AG10803 (cell line): ENCODE data around the gene ARG2.
"Not testable (repeated sequence)": the region's sequence is repeated elsewhere in the genome, so short reads cannot be mapped to it uniquely, and the experiment has no call there.

Source experiments
- DNase-seq: peaks from one replicate; pipeline ENCODE4 v3.0.0; 2010; ENCODE audit warnings: low read depth
- H3K4me3 ChIP-seq: 2 replicates; pipeline ENCODE4 v1.5.1; 2011; ENCODE audit warnings: mild to moderate bottlenecking, low read length, control low read depth
- TF ChIP-seq, protein P1 (sequence below): conservative IDR thresholded peaks from 2 replicates; pipeline ENCODE4 v1.5.1; 2011; ENCODE audit warnings: mild to moderate bottlenecking, low read length, control low read depth, inconsistent platforms

The ARG2 gene

DNA sequence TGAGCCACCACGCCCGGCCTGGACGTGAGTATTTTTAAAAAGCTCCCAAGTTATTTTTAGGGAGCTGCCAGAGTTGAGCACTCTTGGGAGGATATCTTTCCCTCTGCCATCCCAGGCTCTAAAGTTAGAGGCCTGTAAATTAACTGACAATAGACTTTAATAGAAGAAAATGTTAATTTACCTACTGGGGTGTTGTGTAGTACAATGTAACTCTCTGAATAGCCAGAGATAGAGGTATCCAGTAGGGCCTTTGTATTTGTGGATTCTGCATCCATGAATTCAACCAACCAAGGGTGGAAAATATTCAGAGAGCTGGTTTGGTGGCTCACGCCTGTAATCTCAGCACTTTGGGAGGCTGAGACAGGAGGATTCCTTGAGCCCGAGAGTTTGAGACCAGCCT, 12.1 kb upstream of the ARG2 start:
- H3K4me3 ChIP-seq, result no peak overlapping the region
- TF ChIP-seq, protein P1, sequence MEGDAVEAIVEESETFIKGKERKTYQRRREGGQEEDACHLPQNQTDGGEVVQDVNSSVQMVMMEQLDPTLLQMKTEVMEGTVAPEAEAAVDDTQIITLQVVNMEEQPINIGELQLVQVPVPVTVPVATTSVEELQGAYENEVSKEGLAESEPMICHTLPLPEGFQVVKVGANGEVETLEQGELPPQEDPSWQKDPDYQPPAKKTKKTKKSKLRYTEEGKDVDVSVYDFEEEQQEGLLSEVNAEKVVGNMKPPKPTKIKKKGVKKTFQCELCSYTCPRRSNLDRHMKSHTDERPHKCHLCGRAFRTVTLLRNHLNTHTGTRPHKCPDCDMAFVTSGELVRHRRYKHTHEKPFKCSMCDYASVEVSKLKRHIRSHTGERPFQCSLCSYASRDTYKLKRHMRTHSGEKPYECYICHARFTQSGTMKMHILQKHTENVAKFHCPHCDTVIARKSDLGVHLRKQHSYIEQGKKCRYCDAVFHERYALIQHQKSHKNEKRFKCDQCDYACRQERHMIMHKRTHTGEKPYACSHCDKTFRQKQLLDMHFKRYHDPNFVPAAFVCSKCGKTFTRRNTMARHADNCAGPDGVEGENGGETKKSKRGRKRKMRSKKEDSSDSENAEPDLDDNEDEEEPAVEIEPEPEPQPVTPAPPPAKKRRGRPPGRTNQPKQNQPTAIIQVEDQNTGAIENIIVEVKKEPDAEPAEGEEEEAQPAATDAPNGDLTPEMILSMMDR, result no peak
- no peak for DNase-seq

DNA sequence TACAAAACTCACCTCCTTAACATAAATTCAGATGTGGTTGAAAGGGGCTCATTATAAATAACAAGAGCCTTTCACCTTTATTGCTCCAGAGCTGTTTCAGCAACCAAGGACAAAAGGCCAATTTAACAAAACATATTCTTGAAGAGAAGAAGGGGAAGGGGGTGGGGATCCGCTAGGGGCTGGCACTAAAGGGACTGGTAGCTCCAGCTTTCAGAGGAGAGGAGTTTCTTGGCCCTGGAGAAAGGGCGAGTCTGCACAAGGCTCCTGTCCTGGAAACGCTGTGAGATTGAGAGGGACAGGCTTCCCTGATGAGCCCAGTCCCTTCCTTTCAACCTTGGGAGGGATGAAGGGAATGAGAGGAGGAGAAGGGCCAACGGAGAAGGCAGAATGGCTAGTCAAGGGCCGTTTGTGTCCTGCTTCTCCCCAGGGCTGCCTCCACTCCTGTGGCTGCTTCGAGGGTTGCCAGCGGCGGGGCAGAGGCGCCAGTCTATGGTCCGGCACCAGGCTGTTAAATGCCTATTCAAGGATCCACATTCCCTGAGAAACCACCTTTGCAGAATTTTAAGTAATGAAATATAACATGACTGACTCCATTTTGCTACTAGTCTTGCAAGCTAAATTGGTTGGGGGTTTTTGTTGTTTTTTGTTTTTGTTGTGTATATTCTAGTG, 9.9 kb upstream of the ARG2 start:
- no peak overlapping the region for H3K4me3 ChIP-seq
- DNase-seq, result no peak
- TF ChIP-seq, protein P1, result no peak

GRCh38 chr14:67610491-67610890, 9.2 kb upstream of the ARG2 start:
- no peak overlapping the region for H3K4me3 ChIP-seq
- no peak for DNase-seq
- TF ChIP-seq, protein P1, result no peak

- TF ChIP-seq, protein P1, result peak; percentile 83
- DNase-seq, result peak; percentile 86
- no peak overlapping the region for H3K4me3 ChIP-seq
Observed at GRCh38 chr14:67618617-67619063, 1.1 kb upstream of the ARG2 start.

DNA sequence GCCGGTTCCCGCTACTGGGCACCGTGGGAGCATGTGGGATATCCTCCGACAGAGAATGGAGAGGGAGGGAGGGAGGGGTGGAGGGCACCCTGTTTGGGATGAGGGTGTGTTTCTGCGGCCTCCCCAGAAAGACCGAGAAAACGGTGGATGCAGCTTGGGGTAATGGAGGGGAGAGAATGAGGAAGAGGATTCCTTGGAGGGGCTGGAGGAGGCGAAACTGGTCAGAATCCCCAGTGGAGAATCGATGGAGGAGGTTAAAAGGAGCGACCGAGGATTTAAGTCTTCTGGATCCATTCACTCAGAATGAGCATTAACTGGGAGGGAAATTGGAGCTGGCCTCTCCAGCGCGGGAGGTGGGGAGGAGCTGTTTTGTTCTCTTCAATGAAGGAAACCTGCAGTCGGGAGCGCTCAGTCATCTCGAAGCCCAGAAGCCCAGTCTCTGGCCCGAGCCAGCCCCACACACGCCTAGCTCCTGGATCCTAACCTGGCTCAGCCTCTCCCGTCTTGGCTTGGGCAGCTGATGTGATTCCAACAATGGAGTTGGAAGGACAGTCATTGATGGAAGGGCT, 581 bp downstream of the ARG2 start:
- TF ChIP-seq, protein P1, result no peak
- DNase-seq, result no peak

DNA sequence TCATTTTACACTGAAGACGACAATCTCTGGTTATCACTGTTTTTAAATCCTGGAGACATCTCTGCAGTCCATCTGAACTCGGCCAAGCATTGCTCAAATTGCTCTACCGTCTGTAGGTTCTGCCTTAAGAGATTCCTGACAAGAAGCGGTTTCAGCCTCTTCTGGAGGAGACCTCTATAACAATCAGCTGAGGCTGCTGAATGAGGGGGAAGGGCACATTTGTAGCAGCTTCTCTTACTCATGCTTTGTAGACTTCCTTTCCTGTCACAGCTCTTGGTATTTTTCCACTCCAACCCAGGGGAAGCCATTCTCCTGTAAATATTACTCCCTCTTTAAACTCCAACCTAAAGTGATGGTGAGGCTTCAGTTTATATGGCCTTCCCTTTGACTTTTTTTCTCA, 3.0 kb downstream of the ARG2 start:
- peak; percentile 71 for DNase-seq
- no peak overlapping the region for H3K4me3 ChIP-seq
- TF ChIP-seq, protein P1, result no peak

More for the DNA sequence above, 581 bp downstream of the ARG2 start:
- H3K4me3 ChIP-seq, result peak overlapping the region; percentile 72

GRCh38 chr14:67623114-67623513, 3.4 kb downstream of the ARG2 start:
- DNase-seq, result peak; percentile 28
- TF ChIP-seq, protein P1, result no peak
- no peak overlapping the region for H3K4me3 ChIP-seq

DNA sequence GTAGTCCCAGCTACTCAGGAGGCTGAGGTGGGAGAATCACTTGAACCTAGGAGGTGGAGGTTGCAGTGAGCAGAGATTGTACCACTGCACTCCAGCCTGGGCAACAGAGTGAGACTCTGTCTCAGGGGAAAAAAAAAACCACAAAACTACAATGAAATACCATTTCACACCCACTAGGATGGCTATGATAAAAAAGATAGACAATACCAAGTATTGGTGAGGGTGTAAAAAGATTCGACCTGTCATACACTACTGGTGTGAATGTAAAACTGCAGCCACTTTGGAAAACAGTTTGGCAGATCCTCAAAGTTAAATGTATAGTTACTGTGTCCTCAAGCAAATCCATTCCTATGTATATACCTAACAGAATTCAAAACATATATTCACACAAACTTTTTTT, 6.4 kb downstream of the ARG2 start:
- DNase-seq, H3K4me3 ChIP-seq: not testable (repeated sequence)
